IMR-90 (cell line): Measurements from ENCODE around the gene BMX. TPM values are rescaled to one million over a fixed set of nuclear protein-coding genes. Genes with fewer than 3 reads are reported as not detected.

ENCODE experiments used
- ATAC-seq: fragments of 200-7000 bp; cut with Tn5 transposase; 2 replicates; pipeline ENCODE4 v1.9.1; 2020; ENCODE audit warnings: low read depth, mild to moderate bottlenecking, moderate library complexity
- BruUV-seq: library from RNA; stranded (reverse); fragments of 400-500 nt; replicated peaks from 2 replicates; lab custom pipeline; 2021; lab: Mats Ljungman, UMichigan
- CTCF ChIA-PET: fragments of 300-600 bp; formaldehyde crosslinking; extraction: SDS; loops from one replicate; lab custom pipeline; 2021; ENCODE audit warnings: antibody characterized with exemption; lab: Yijun Ruan, JAX
- POLR2A ChIA-PET: fragments of 300-600 bp; sonication (Branson Sonifier 250); formaldehyde crosslinking; loops from one replicate; lab custom pipeline; 2022; ENCODE audit warnings: antibody characterized with exemption; ENCODE audit not compliant: unreplicated experiment; lab: Charles Lee
- DNase-seq: peaks from one replicate; pipeline ENCODE4 v3.0.0; 2013
- H2AFZ ChIP-seq: replicated peaks from 2 replicates; pipeline ENCODE3; 2013; ENCODE audit warnings: low read length, mild to moderate bottlenecking; ENCODE audit not compliant: poor library complexity
- H2AK5ac ChIP-seq: 2 replicates; pipeline ENCODE4 v1.6.1; 2013; ENCODE audit warnings: low read depth, low read length, inconsistent platforms
- H2AK9ac ChIP-seq: replicated peaks from 2 replicates; pipeline ENCODE3; 2013; ENCODE audit warnings: mild to moderate bottlenecking, low read depth, low read length, moderate library complexity; ENCODE audit not compliant: poor library complexity
- H2BK120ac ChIP-seq: 2 replicates; pipeline ENCODE4 v1.6.1; 2013; ENCODE audit warnings: low read depth, low read length, inconsistent platforms
- H2BK15ac ChIP-seq: 3 replicates; pipeline ENCODE4 v1.6.1; 2013; ENCODE audit warnings: low read depth, low read length, inconsistent platforms
- H2BK20ac ChIP-seq: 2 replicates; pipeline ENCODE4 v1.6.1; 2013; ENCODE audit warnings: low read depth, mild to moderate bottlenecking, inconsistent platforms, low read length, moderate library complexity
- H2BK5ac ChIP-seq: 2 replicates; pipeline ENCODE4 v1.6.1; 2013; ENCODE audit warnings: mild to moderate bottlenecking, low read depth, low read length, inconsistent platforms; ENCODE audit not compliant: poor library complexity, severe bottlenecking
- H3K14ac ChIP-seq: replicated peaks from 2 replicates; pipeline ENCODE4 v1.6.1; 2013; ENCODE audit warnings: low read depth, low read length, inconsistent platforms
- H3K18ac ChIP-seq: 2 replicates; pipeline ENCODE4 v1.6.1; 2013; ENCODE audit warnings: low read depth, low read length, control low read depth
- H3K23ac ChIP-seq: 2 replicates; pipeline ENCODE4 v1.6.1; 2013; ENCODE audit warnings: low read depth, low read length, inconsistent platforms
- H3K27ac ChIP-seq: 2 replicates; pipeline ENCODE4 v1.5.1; 2013; ENCODE audit warnings: mild to moderate bottlenecking, control low read depth, low read length; ENCODE audit not compliant: insufficient read depth
- H3K27me3 ChIP-seq: 2 replicates; pipeline ENCODE4 v1.6.1; 2013; ENCODE audit warnings: low read length; ENCODE audit not compliant: control insufficient read depth, insufficient read depth
- H3K36me3 ChIP-seq: 2 replicates; pipeline ENCODE4 v1.6.1; 2013; ENCODE audit warnings: low read length, mixed read lengths; ENCODE audit not compliant: control insufficient read depth, insufficient read depth
- H3K4ac ChIP-seq: 2 replicates; pipeline ENCODE4 v1.6.1; 2013; ENCODE audit warnings: low read depth, low read length, inconsistent platforms
- H3K4me1 ChIP-seq: 2 replicates; pipeline ENCODE4 v1.6.1; 2013; ENCODE audit warnings: low read length, mixed read lengths; ENCODE audit not compliant: control insufficient read depth, insufficient read depth
- H3K4me2 ChIP-seq: 2 replicates; pipeline ENCODE4 v1.6.1; 2013; ENCODE audit warnings: low read depth, mild to moderate bottlenecking, control low read depth, low read length, moderate library complexity
- H3K4me3 ChIP-seq: 2 replicates; pipeline ENCODE4 v1.5.1; 2013; ENCODE audit warnings: low read depth, mild to moderate bottlenecking, control low read depth, low read length, moderate library complexity; ENCODE audit not compliant: insufficient read depth
- H3K56ac ChIP-seq: 2 replicates; pipeline ENCODE4 v1.6.1; 2013; ENCODE audit warnings: low read length, inconsistent platforms; ENCODE audit not compliant: insufficient read depth; ENCODE audit errors: extremely low read depth
- H3K79me1 ChIP-seq, 2 experiments: 2 replicates each; pipeline ENCODE4 v1.6.1; 2013; ENCODE audit warnings: low read length in 2 of 2, inconsistent platforms in 1 of 2, low read depth in 1 of 2
- H3K9ac ChIP-seq: 2 replicates; pipeline ENCODE4 v1.6.1; 2013; ENCODE audit warnings: low read depth, low read length, control low read depth
- H3K9me1 ChIP-seq: 2 replicates; pipeline ENCODE4 v1.6.1; 2013; ENCODE audit warnings: low read length, inconsistent platforms; ENCODE audit not compliant: insufficient read depth
- H3K9me3 ChIP-seq: 2 replicates; pipeline ENCODE4 v1.6.1; 2013; ENCODE audit warnings: low read length; ENCODE audit not compliant: control insufficient read depth, insufficient read depth
- H4K20me1 ChIP-seq: 2 replicates; pipeline ENCODE4 v1.6.1; 2013; ENCODE audit warnings: low read length, inconsistent platforms; ENCODE audit not compliant: insufficient read depth
- H4K5ac ChIP-seq: 2 replicates; pipeline ENCODE4 v1.6.1; 2013; ENCODE audit warnings: mild to moderate bottlenecking, low read depth, low read length, control low read depth
- H4K8ac ChIP-seq, 2 experiments: 2 replicates each; pipeline ENCODE4 v1.6.1; 2013; ENCODE audit warnings: low read depth in 2 of 2, low read length in 2 of 2, control low read depth in 1 of 2, inconsistent platforms in 1 of 2
- H4K91ac ChIP-seq: 2 replicates; pipeline ENCODE4 v1.6.1; 2013; ENCODE audit warnings: low read depth, low read length, inconsistent platforms; ENCODE audit not compliant: insufficient read depth
- BHLHE40 ChIP-seq: fragments of 150-350 bp; IDR thresholded peaks from 2 replicates; pipeline ENCODE4 v1.6.1; 2016; ENCODE audit warnings: mild to moderate bottlenecking, low read depth, low read length
- CEBPB ChIP-seq: IDR thresholded peaks from 2 replicates; pipeline ENCODE4 v1.6.1; 2012; ENCODE audit warnings: low read depth, low read length, improper control_type of control experiment
- FOS ChIP-seq: fragments of 150-350 bp; IDR thresholded peaks from 2 replicates; pipeline ENCODE4 v1.6.1; 2016; ENCODE audit warnings: low read depth, low read length
- MAFK ChIP-seq: IDR thresholded peaks from 2 replicates; pipeline ENCODE4 v1.6.1; 2012; ENCODE audit warnings: low read depth, low read length, improper control_type of control experiment
- MAZ ChIP-seq: IDR thresholded peaks from 2 replicates; pipeline ENCODE4 v1.6.1; 2012; ENCODE audit warnings: low read depth, mild to moderate bottlenecking, low read length, improper control_type of control experiment, moderate library complexity, borderline replicate concordance
- MXI1 ChIP-seq: IDR thresholded peaks from 2 replicates; pipeline ENCODE4 v1.6.1; 2012; ENCODE audit warnings: low read depth, mild to moderate bottlenecking, low read length, moderate library complexity, borderline replicate concordance
- NFE2L2 ChIP-seq: fragments of 150-350 bp; IDR thresholded peaks from 2 replicates; pipeline ENCODE4 v1.6.1; 2016; ENCODE audit warnings: low read depth, mild to moderate bottlenecking, low read length
- POLR2A ChIP-seq: IDR thresholded peaks from 2 replicates; pipeline ENCODE4 v1.6.1; 2012; ENCODE audit warnings: mild to moderate bottlenecking, low read depth, low read length
- RAD21 ChIP-seq: IDR thresholded peaks from 2 replicates; pipeline ENCODE4 v1.6.1; 2012; ENCODE audit warnings: low read length, improper control_type of control experiment
- RCOR1 ChIP-seq: IDR thresholded peaks from 2 replicates; pipeline ENCODE4 v1.6.1; 2012; ENCODE audit warnings: mild to moderate bottlenecking, low read length, improper control_type of control experiment; ENCODE audit not compliant: insufficient replicate concordance
- RFX5 ChIP-seq: IDR thresholded peaks from 2 replicates; pipeline ENCODE4 v1.8.0; 2012; ENCODE audit warnings: low read depth, mild to moderate bottlenecking, low read length, moderate library complexity
- SMC3 ChIP-seq: fragments of 150-350 bp; IDR thresholded peaks from 2 replicates; pipeline ENCODE4 v1.6.1; 2016; ENCODE audit warnings: low read depth, mild to moderate bottlenecking, antibody characterized with exemption, low read length, moderate library complexity
- USF2 ChIP-seq: fragments of 150-350 bp; IDR thresholded peaks from 2 replicates; pipeline ENCODE4 v1.6.1; 2017; ENCODE audit warnings: mild to moderate bottlenecking, antibody characterized with exemption, low read length, low read depth
- WGBS, 2 experiments: methylation state at CpG; one replicate each; pipeline versions ENCODE4 v1.1.5 to v1.1.7; 2013; ENCODE audit warnings: missing lambda C conversion rate in 2 of 2; ENCODE audit not compliant: insufficient read length in 1 of 2; ENCODE audit errors: extremely low coverage in 2 of 2; 5-methylcytosine and 5-hydroxymethylcytosine counted together
- dilution Hi-C: fragments of 300-500 bp; cut with HindIII; formaldehyde crosslinking; loops from one replicate; pipeline ENCODE4 v1.14.3; 2018; ENCODE audit warnings: low sequenced_read_pairs; ENCODE audit not compliant: unreplicated experiment
- in situ Hi-C: fragments of 300-500 bp; cut with MboI; formaldehyde crosslinking; loops from 3 replicates; pipeline ENCODE4 v1.14.3; 2019; ENCODE audit warnings: low sequenced_read_pairs, inconsistent platforms, mixed read lengths
- intact Hi-C: fragments of 100-400 bp; cut with micrococcal nuclease; formaldehyde crosslinking; loops from 2 replicates; pipeline ENCODE4 v1.10.0; 2022
- polyA plus RNA-seq, 3 experiments: library from polyadenylated mRNA; depleted of rRNA; stranded (reverse); fragments of >200 nt; gene quantifications; 2 replicates each; pipeline ENCODE4 v1.2.3, GENCODE V29; 2012; ENCODE audit warnings: low replicate concordance in 1 of 3
- total RNA-seq: library from RNA; depleted of rRNA; stranded (reverse); fragments of >200 nt; gene quantifications from 2 replicates; pipeline ENCODE4 v1.2.3, GENCODE V29; 2012
- TF ChIP-seq, protein P1 (sequence below): fragments of 150-350 bp; IDR thresholded peaks from 2 replicates; pipeline ENCODE4 v1.6.1; 2016; ENCODE audit warnings: low read depth, mild to moderate bottlenecking, low read length, moderate library complexity, borderline replicate concordance
- TF ChIP-seq, protein P2 (sequence below): conservative IDR thresholded peaks from 2 replicates; pipeline ENCODE4 v1.5.1; 2012; ENCODE audit warnings: mild to moderate bottlenecking, low read depth, low read length, improper control_type of control experiment

The BMX gene
- total and polyA plus RNA-seq, 2 of the 4 experiments (the other 2 are of a cell fraction), result not detected

DNA sequence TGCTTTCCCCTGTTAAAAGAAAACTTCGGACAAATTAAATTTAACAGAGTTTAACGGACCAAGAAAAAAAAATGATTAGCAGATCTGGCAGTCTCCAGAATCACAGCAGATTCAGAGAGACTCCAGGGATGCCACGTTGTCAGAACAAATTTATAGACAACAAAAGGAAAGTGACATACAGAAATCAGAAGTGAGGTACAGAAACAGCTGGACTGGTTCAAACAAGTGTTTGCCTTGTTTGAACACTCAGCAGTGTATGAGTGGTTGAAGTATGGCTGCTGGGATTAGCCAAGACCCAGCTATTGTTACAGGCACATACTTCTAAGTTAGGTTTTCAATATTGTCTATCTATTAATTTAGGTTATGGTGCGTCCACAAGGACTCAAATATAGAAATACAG lies 26.6 kb upstream of the BMX start:
- in situ Hi-C loops, result no loop called here

More for the DNA sequence above, 26.6 kb upstream of the BMX start:
- Histone ChIP-seq H4K8ac (no peak overlapping the region), H3K4me1 (no peaks in the 10 kb centered on the region), H4K20me1 (no peaks in the 10 kb centered on the region), H4K5ac (no peak overlapping the region), H3K4me3 (no peak overlapping the region), H2AK5ac (no peak overlapping the region), H2BK20ac (no peak overlapping the region), H2BK15ac (no peak overlapping the region), H3K9ac (no peak overlapping the region), H3K14ac (no peak overlapping the region), H3K18ac (no peak overlapping the region), H3K27me3 (no peaks in the 10 kb centered on the region; the same call in 1 of the 2 replicates), H2AFZ (no peak overlapping the region), H3K56ac (no peak overlapping the region), H3K23ac (no peak overlapping the region), H2AK9ac (no peak overlapping the region), H3K27ac (no peak overlapping the region), H3K4me2 (no peak overlapping the region), H2BK5ac (no peak overlapping the region), H2BK120ac (no peak overlapping the region), H3K9me1 (no peaks in the 10 kb centered on the region), H3K9me3 (no peaks in the 10 kb centered on the region), H4K91ac (no peak overlapping the region), H3K36me3 (no peaks in the 10 kb centered on the region), H3K4ac (no peak overlapping the region), H3K79me1 (no peaks in the 10 kb centered on the region)
- TF ChIP-seq MAFK, result no peak
- TF ChIP-seq RFX5, result no peak
- TF ChIP-seq RAD21, result no peak
- TF ChIP-seq, protein P1, sequence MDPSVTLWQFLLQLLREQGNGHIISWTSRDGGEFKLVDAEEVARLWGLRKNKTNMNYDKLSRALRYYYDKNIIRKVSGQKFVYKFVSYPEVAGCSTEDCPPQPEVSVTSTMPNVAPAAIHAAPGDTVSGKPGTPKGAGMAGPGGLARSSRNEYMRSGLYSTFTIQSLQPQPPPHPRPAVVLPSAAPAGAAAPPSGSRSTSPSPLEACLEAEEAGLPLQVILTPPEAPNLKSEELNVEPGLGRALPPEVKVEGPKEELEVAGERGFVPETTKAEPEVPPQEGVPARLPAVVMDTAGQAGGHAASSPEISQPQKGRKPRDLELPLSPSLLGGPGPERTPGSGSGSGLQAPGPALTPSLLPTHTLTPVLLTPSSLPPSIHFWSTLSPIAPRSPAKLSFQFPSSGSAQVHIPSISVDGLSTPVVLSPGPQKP, result no peak
- TF ChIP-seq MXI1, result no peak
- TF ChIP-seq SMC3, result no peak
- TF ChIP-seq USF2, result no peak
- no peak for TF ChIP-seq CEBPB
- TF ChIP-seq, protein P2, sequence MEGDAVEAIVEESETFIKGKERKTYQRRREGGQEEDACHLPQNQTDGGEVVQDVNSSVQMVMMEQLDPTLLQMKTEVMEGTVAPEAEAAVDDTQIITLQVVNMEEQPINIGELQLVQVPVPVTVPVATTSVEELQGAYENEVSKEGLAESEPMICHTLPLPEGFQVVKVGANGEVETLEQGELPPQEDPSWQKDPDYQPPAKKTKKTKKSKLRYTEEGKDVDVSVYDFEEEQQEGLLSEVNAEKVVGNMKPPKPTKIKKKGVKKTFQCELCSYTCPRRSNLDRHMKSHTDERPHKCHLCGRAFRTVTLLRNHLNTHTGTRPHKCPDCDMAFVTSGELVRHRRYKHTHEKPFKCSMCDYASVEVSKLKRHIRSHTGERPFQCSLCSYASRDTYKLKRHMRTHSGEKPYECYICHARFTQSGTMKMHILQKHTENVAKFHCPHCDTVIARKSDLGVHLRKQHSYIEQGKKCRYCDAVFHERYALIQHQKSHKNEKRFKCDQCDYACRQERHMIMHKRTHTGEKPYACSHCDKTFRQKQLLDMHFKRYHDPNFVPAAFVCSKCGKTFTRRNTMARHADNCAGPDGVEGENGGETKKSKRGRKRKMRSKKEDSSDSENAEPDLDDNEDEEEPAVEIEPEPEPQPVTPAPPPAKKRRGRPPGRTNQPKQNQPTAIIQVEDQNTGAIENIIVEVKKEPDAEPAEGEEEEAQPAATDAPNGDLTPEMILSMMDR, result no peak
- no peak for TF ChIP-seq FOS
- no peak for TF ChIP-seq NFE2L2
- no peak for TF ChIP-seq POLR2A
- no peak for TF ChIP-seq BHLHE40
- TF ChIP-seq MAZ, result no peak
- TF ChIP-seq RCOR1, result no peak
- ChIA-PET CTCF (interaction anchor here (0.6 kb wide), 1 partner anchor 20 kb away, joined by 3 read pairs; no protein-coding TSS in a partner anchor), POLR2A (no interaction called here)
- ATAC-seq (no peak), DNase-seq (no peak)
- WGBS, 2 experiments, result 38% methylated on average over 2 of the region's 4 CpGs; no CpG with 5 or more reads in 1 of the 2 experiments
- dilution Hi-C loops, result no loop called here
- no TSS peak for BruUV-seq
- intact Hi-C loops, result loop anchor here (10.0 kb wide), 1 partner anchor 1221 kb away; no protein-coding TSS in a partner anchor
